Endothelial cell of umbilical vein (primary cell): Measurements from ENCODE around the gene EOGT. TPM values are rescaled to one million over a fixed set of nuclear protein-coding genes. Genes with fewer than 3 reads are reported as not detected.

Experiments used
- BruUV-seq: library from RNA; stranded (reverse); fragments of 400-500 nt; replicated peaks from 2 replicates; lab custom pipeline; 2021; lab: Mats Ljungman, UMichigan
- CTCF ChIA-PET: fragments of 300-600, 350-600 bp; sonication (Branson Sonifier 250); formaldehyde crosslinking; loops from one replicate; lab custom pipeline; 2021; ENCODE audit warnings: antibody characterized with exemption, inconsistent platforms; lab: Charles Lee
- POLR2A ChIA-PET: fragments of 300-600, 350-600 bp; sonication (Branson Sonifier 250); formaldehyde crosslinking; loops from one replicate; lab custom pipeline; 2021; ENCODE audit warnings: antibody characterized with exemption, inconsistent platforms; lab: Charles Lee
- DNase-seq: peaks from one replicate; pipeline ENCODE4 v3.0.0-alpha.2; 2011; ENCODE audit warnings: low read depth, low spot score
- FAIRE-seq: peaks from 2 replicates; lab custom pipeline; 2011; peaks lifted over from hg19 to GRCh38; lab: Jason Lieb, UNC
- H2AFZ ChIP-seq: 2 replicates; pipeline ENCODE4 v1.6.0; 2012; ENCODE audit warnings: low read depth, low read length, control low read depth, inconsistent platforms
- H3K27ac ChIP-seq: 2 replicates; pipeline ENCODE4 v1.5.1; 2011; ENCODE audit warnings: low read depth, mild to moderate bottlenecking, control low read depth, low read length, moderate library complexity; ENCODE audit not compliant: insufficient read depth
- H3K27me3 ChIP-seq, 2 experiments: 2 replicates each; pipeline versions ENCODE4 v1.6.0 to v1.6.1; 2011; ENCODE audit warnings: low read length in 2 of 2, mixed read lengths in 1 of 2; ENCODE audit not compliant: control insufficient read depth in 2 of 2, insufficient read depth in 2 of 2
- H3K36me3 ChIP-seq, 2 experiments: 2 replicates in 1 of 2; 3 replicates in 1 of 2; pipeline ENCODE4 v1.5.1; 2011; ENCODE audit warnings: low read length in 2 of 2, mild to moderate bottlenecking in 1 of 2, moderate library complexity in 1 of 2; ENCODE audit not compliant: control insufficient read depth in 2 of 2, insufficient read depth in 2 of 2; ENCODE audit errors: extremely low read depth in 1 of 2
- H3K4me1 ChIP-seq: 3 replicates; pipeline ENCODE4 v1.5.1; 2011; ENCODE audit warnings: mild to moderate bottlenecking, low read length; ENCODE audit not compliant: control insufficient read depth, insufficient read depth; ENCODE audit errors: extremely low read depth
- H3K4me2 ChIP-seq: 2 replicates; pipeline ENCODE4 v1.6.1; 2011; ENCODE audit warnings: low read length, control low read depth, mixed read lengths; ENCODE audit not compliant: insufficient read depth
- H3K4me3 ChIP-seq, 3 experiments: fragments of 200-600 bp in 1 of 3; sonication (generic), shearing (Covaris generic) in 1 of 3; replicated peaks in 1 of 3; 2 replicates each; pipeline ENCODE4 v1.5.1; 2011 to 2016; ENCODE audit warnings: control low read depth in 3 of 3, low read length in 3 of 3, mild to moderate bottlenecking in 2 of 3, inconsistent platforms in 1 of 3, low read depth in 1 of 3, moderate library complexity in 1 of 3; ENCODE audit not compliant: insufficient read depth in 1 of 3
- H3K79me2 ChIP-seq: 2 replicates; pipeline ENCODE4 v1.6.0; 2012; ENCODE audit warnings: low read length, inconsistent platforms; ENCODE audit not compliant: control insufficient read depth, insufficient read depth
- H3K9ac ChIP-seq: replicated peaks from 2 replicates; pipeline ENCODE3; 2011; ENCODE audit warnings: low read length, control low read depth; ENCODE audit not compliant: insufficient read depth; ENCODE audit errors: extremely low read depth
- H3K9me1 ChIP-seq: replicated peaks from 3 replicates; pipeline ENCODE4 v1.6.0; 2011; ENCODE audit warnings: mild to moderate bottlenecking, low read length; ENCODE audit not compliant: control insufficient read depth, insufficient read depth; ENCODE audit errors: extremely low read depth
- H3K9me3 ChIP-seq: replicated peaks from 2 replicates; pipeline ENCODE4 v1.5.1; 2012; ENCODE audit warnings: low read length, inconsistent platforms; ENCODE audit not compliant: control insufficient read depth, insufficient read depth
- H4K20me1 ChIP-seq: replicated peaks from 2 replicates; pipeline ENCODE3; 2011; ENCODE audit warnings: mild to moderate bottlenecking, low read length; ENCODE audit not compliant: control insufficient read depth, insufficient read depth; ENCODE audit errors: extremely low read depth
- EZH2 ChIP-seq: IDR thresholded peaks from 2 replicates; pipeline ENCODE4 v1.6.1; 2012; ENCODE audit warnings: borderline replicate concordance, low read depth, mild to moderate bottlenecking, moderate library complexity, low read length, inconsistent platforms; ENCODE audit not compliant: severe bottlenecking
- FOS ChIP-seq: IDR thresholded peaks from 2 replicates; pipeline ENCODE4 v1.6.1; 2011; ENCODE audit warnings: mild to moderate bottlenecking, low read length, moderate library complexity, borderline replicate concordance; ENCODE audit not compliant: insufficient read depth
- GATA2 ChIP-seq: IDR thresholded peaks from 2 replicates; pipeline ENCODE4 v1.7.0; 2011; ENCODE audit warnings: low read depth, mild to moderate bottlenecking, moderate library complexity, mixed read lengths, low read length; ENCODE audit not compliant: insufficient read length, insufficient read depth
- JUN ChIP-seq: IDR thresholded peaks from 2 replicates; pipeline ENCODE4 v1.6.1; 2011; ENCODE audit warnings: borderline replicate concordance, low read depth; ENCODE audit not compliant: insufficient read length, insufficient read depth
- MYC ChIP-seq: IDR thresholded peaks from one replicate; pipeline ENCODE4 v1.6.1; 2011; ENCODE audit warnings: mild to moderate bottlenecking, low read depth, low read length
- POLR2A ChIP-seq: IDR thresholded peaks from 2 replicates; pipeline ENCODE4 v1.6.1; 2012; ENCODE audit warnings: low read depth, mild to moderate bottlenecking, control low read depth, low read length
- POLR2AphosphoS5 ChIP-seq: IDR thresholded peaks from 2 replicates; pipeline ENCODE4 v1.6.1; 2012; ENCODE audit warnings: low read depth, mild to moderate bottlenecking, control low read depth, low read length, moderate library complexity; ENCODE audit not compliant: insufficient read depth
- dilution Hi-C: fragments of 300-500 bp; cut with MboI; formaldehyde crosslinking; loops from one replicate; pipeline ENCODE4 v1.15.0; 2019; ENCODE audit warnings: low sequenced_read_pairs; ENCODE audit not compliant: extremely low pct_ligation_motif_present
- intact Hi-C: fragments of 100-400 bp; cut with micrococcal nuclease; formaldehyde crosslinking; loops from one replicate; pipeline ENCODE4 v1.10.0; 2022
- polyA plus RNA-seq, 4 experiments: library from polyadenylated mRNA; depleted of rRNA in 3 of 4; stranded (reverse) in 3 of 4; unstranded in 1 of 4; fragments of >200 nt; gene quantifications; 2 replicates each; pipeline versions ENCODE4 v1.2.1 to v1.2.3, GENCODE V29; 2011 to 2012; ENCODE audit warnings: missing spikeins in 1 of 4
- total RNA-seq: library from RNA; stranded (reverse); gene quantifications from 2 replicates; pipeline ENCODE4 v1.2.3, GENCODE V29; 2021
- TF ChIP-seq, protein P1 (sequence below), 2 donors: IDR thresholded peaks; 1 replicate in 1 of 2; 2 replicates in 1 of 2; pipeline ENCODE4 v1.5.1; 2011; ENCODE audit warnings: low read length in 2 of 2, mild to moderate bottlenecking in 2 of 2, moderate library complexity in 2 of 2, control low read depth in 1 of 2, inconsistent platforms in 1 of 2, low read depth in 1 of 2; ENCODE audit not compliant: insufficient read depth in 1 of 2; ENCODE audit errors: extremely low read depth in 1 of 2
- TF ChIP-seq, protein P2 (sequence below): IDR thresholded peaks from 2 replicates; pipeline ENCODE4 v1.6.1; 2011; ENCODE audit not compliant: insufficient read depth, insufficient read length

EOGT gene
- total and polyA plus RNA-seq, 2 donors (not counting 3 experiments of a cell fraction or from before 2014, with no cell fraction given), result 35.6 to 99.4 TPM

- CTCF ChIA-PET, result no interaction called here
These were observed 76.6 kb downstream of the EOGT start for GRCh38 chr3:68936856-68937255.

More at GRCh38 chr3:68936856-68937255, 76.6 kb downstream of the EOGT start:
- H3K27me3 ChIP-seq, result peaks cover 19 to 36% of the 10 kb centered on the region in 2 experiments
- no peak overlapping the region for H3K9ac ChIP-seq
- DNase-seq (no peak), FAIRE-seq (no peak)
- no peaks in the 10 kb centered on the region for H3K4me1 ChIP-seq
- dilution Hi-C loops (no loop called here), intact Hi-C loops (no loop called here)
- H3K4me2 ChIP-seq, result no peak overlapping the region
- no peak overlapping the region for H3K4me3 ChIP-seq
- BruUV-seq, result no TSS peak
- H3K9me1 ChIP-seq, result no peaks in the 10 kb centered on the region
- no peak overlapping the region for H2AFZ ChIP-seq
- POLR2A ChIA-PET, result no interaction called here
- H4K20me1 ChIP-seq, result no peaks in the 10 kb centered on the region
- TF ChIP-seq, protein P1, sequence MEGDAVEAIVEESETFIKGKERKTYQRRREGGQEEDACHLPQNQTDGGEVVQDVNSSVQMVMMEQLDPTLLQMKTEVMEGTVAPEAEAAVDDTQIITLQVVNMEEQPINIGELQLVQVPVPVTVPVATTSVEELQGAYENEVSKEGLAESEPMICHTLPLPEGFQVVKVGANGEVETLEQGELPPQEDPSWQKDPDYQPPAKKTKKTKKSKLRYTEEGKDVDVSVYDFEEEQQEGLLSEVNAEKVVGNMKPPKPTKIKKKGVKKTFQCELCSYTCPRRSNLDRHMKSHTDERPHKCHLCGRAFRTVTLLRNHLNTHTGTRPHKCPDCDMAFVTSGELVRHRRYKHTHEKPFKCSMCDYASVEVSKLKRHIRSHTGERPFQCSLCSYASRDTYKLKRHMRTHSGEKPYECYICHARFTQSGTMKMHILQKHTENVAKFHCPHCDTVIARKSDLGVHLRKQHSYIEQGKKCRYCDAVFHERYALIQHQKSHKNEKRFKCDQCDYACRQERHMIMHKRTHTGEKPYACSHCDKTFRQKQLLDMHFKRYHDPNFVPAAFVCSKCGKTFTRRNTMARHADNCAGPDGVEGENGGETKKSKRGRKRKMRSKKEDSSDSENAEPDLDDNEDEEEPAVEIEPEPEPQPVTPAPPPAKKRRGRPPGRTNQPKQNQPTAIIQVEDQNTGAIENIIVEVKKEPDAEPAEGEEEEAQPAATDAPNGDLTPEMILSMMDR (IDR thresholded peaks at IDR 0.05; ENCODE audit: extremely low read depth in 1 of 2, insufficient read depth in 1 of 2, low read depth in 1 of 2, low read length in 2 of 2), result no peak
- TF ChIP-seq MYC (no peak), POLR2A (no peak), FOS (no peak), EZH2 (no peak), GATA2 (no peak), POLR2AphosphoS5 (no peak), JUN (no peak)
- TF ChIP-seq, protein P2, sequence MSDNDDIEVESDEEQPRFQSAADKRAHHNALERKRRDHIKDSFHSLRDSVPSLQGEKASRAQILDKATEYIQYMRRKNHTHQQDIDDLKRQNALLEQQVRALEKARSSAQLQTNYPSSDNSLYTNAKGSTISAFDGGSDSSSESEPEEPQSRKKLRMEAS, result no peak
- H3K79me2 ChIP-seq, result no peaks in the 10 kb centered on the region
- no peak overlapping the region for H3K27ac ChIP-seq
- no peaks in the 10 kb centered on the region for H3K9me3 ChIP-seq
- H3K36me3 ChIP-seq, result no peaks in the 10 kb centered on the region
